ENCODE measurements around the gene ABCC1. TPM values are rescaled to one million over a fixed set of nuclear protein-coding genes. Genes with fewer than 3 reads are reported as not detected.

The ABCC1 gene
- total RNA-seq, 1 experiment from 2014 or later = 61.9 TPM

DNA sequence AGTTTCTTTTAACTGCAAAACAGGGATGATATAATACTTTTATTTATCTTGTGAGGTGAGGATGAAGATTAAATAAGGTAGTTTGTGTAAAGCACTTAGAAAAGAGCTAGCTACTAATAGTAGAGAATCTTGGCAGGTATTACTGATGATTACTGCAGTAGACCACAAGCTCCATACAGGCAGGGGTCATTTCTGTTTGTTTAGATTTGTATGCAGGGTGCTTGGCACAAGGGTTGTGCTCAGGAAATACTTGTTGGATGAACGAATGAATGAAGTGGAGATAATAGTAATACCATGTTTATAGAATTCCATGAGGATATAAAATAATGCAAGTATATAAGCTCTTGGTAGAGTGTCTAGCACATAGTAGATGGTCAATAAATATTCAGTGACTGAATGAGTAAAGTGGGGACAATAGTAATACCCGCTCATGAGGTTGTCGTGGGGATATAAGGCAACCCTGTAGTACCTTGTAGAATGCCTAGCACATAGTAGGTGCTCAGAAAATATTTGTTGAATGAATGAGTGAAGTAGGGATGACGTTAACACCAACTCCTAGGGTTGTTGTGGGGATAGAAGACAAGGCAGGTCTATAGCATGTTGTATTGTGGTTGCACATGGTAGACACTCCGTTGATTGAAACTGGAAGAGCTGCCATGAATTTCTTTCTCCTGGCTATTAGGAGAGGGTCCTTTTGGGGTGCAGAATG, 83.0 kb downstream of the ABCC1 start:
- ATAC-seq (no peak), DNase-seq (ENCODE audit: low spot score) (no peak)
- no peaks in the 10 kb centered on the region for H3K9me3 Mint-ChIP-seq
- H3K36me3 Mint-ChIP-seq = peaks cover 45% of the 10 kb centered on the region
- no peaks in the 10 kb centered on the region for H3K27me3 Mint-ChIP-seq (ENCODE audit: low read depth)
- H3K4me1 Mint-ChIP-seq = peaks cover 3% of the 10 kb centered on the region; the same call in 1 of the 2 replicates
- ChIA-PET CTCF (interaction anchor here (1.5 kb wide), 1 partner anchor 13 kb away, joined by 5 read pairs; no protein-coding TSS in a partner anchor), POLR2A (no interaction called here)
- no peak overlapping the region for H3K4me3 Mint-ChIP-seq
- H3K27ac Mint-ChIP-seq = no peak overlapping the region
- TF ChIP-seq, protein P1, sequence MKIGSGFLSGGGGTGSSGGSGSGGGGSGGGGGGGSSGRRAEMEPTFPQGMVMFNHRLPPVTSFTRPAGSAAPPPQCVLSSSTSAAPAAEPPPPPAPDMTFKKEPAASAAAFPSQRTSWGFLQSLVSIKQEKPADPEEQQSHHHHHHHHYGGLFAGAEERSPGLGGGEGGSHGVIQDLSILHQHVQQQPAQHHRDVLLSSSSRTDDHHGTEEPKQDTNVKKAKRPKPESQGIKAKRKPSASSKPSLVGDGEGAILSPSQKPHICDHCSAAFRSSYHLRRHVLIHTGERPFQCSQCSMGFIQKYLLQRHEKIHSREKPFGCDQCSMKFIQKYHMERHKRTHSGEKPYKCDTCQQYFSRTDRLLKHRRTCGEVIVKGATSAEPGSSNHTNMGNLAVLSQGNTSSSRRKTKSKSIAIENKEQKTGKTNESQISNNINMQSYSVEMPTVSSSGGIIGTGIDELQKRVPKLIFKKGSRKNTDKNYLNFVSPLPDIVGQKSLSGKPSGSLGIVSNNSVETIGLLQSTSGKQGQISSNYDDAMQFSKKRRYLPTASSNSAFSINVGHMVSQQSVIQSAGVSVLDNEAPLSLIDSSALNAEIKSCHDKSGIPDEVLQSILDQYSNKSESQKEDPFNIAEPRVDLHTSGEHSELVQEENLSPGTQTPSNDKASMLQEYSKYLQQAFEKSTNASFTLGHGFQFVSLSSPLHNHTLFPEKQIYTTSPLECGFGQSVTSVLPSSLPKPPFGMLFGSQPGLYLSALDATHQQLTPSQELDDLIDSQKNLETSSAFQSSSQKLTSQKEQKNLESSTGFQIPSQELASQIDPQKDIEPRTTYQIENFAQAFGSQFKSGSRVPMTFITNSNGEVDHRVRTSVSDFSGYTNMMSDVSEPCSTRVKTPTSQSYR (CRISPR knock-in tag; IDR thresholded peaks at IDR 0.05) = no peak
- TF ChIP-seq, protein P2, sequence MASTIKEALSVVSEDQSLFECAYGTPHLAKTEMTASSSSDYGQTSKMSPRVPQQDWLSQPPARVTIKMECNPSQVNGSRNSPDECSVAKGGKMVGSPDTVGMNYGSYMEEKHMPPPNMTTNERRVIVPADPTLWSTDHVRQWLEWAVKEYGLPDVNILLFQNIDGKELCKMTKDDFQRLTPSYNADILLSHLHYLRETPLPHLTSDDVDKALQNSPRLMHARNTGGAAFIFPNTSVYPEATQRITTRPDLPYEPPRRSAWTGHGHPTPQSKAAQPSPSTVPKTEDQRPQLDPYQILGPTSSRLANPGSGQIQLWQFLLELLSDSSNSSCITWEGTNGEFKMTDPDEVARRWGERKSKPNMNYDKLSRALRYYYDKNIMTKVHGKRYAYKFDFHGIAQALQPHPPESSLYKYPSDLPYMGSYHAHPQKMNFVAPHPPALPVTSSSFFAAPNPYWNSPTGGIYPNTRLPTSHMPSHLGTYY (CRISPR knock-in tag; IDR thresholded peaks at IDR 0.05) = no peak
- TF ChIP-seq, protein P3, sequence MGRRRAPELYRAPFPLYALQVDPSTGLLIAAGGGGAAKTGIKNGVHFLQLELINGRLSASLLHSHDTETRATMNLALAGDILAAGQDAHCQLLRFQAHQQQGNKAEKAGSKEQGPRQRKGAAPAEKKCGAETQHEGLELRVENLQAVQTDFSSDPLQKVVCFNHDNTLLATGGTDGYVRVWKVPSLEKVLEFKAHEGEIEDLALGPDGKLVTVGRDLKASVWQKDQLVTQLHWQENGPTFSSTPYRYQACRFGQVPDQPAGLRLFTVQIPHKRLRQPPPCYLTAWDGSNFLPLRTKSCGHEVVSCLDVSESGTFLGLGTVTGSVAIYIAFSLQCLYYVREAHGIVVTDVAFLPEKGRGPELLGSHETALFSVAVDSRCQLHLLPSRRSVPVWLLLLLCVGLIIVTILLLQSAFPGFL (CRISPR knock-in tag; IDR thresholded peaks at IDR 0.05; ENCODE audit: borderline replicate concordance) = no peak

DNA sequence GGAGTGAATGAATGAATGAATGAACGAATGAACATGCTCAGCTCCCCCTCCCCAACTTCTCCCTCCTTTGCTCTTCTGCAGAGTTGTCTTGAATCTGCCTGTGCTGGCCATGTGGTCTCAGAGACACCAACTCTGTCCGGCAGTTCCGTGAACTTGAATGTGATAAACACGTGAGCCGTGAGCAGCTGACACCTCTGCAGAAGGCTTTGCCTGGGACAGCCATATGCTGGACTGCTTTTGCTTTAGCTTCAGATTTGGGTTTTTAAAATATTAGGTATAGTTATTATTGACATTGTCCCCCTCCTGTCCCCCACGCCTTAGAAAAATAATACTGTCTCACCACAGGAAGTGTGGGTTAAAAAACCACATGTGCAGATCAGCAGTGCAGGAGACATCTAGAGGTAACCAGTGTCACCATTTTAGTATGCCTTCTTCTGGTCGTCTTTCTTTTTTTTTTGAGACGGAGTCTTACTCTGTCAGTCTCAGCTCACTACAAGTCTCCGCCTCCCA, 83.8 kb downstream of the ABCC1 start:
- no peaks in the 10 kb centered on the region for H3K4me1 Mint-ChIP-seq
- H3K27ac Mint-ChIP-seq = no peak overlapping the region
- H3K27me3 Mint-ChIP-seq (ENCODE audit: low read depth) = no peaks in the 10 kb centered on the region
- H3K4me3 Mint-ChIP-seq = no peak overlapping the region
- H3K9me3 Mint-ChIP-seq = no peaks in the 10 kb centered on the region
- ChIA-PET CTCF (no interaction called here), POLR2A (no interaction called here)
- TF ChIP-seq GTF2I (CRISPR knock-in tag; conservative IDR thresholded peaks at IDR 0.05) = no peak
- no peak for ATAC-seq
- no peak for DNase-seq (ENCODE audit: low spot score)
- H3K36me3 Mint-ChIP-seq = peaks cover 50% of the 10 kb centered on the region

DNA sequence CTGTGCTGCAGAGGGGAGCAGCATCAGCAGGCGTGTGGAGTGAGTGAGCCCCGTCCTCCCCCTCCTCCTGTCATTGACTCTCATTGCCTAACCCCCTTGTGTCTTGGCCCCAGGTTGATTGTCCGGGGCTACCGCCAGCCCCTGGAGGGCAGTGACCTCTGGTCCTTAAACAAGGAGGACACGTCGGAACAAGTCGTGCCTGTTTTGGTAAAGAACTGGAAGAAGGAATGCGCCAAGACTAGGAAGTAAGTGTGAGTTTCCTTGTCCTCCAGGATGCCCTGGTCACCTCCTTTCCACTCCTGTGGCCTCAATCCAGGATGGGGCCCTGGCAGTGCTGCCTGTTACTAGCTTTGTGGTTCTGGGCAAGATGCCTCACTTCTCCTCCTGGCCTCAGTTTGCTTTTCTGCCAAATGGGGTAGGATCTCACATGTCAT, 87.0 kb downstream of the ABCC1 start:
- ChIA-PET CTCF (interaction anchor here (0.7 kb wide), 1 partner anchor 115 kb away, joined by 3 read pairs; no protein-coding TSS in a partner anchor), POLR2A (no interaction called here)
- peak overlapping the region; percentile 69 for H3K27ac Mint-ChIP-seq
- ATAC-seq (no peak), DNase-seq (ENCODE audit: low spot score) (no peak)
- H3K36me3 Mint-ChIP-seq = peaks cover 64% of the 10 kb centered on the region
- H3K4me3 Mint-ChIP-seq = no peak overlapping the region
- H3K9me3 Mint-ChIP-seq = no peaks in the 10 kb centered on the region
- H3K27me3 Mint-ChIP-seq (ENCODE audit: low read depth) = no peaks in the 10 kb centered on the region
- peaks cover 4% of the 10 kb centered on the region for H3K4me1 Mint-ChIP-seq
- TF ChIP-seq CREM (CRISPR knock-in tag; IDR thresholded peaks at IDR 0.05) (no peak), ZNF219 (CRISPR knock-in tag; IDR thresholded peaks at IDR 0.05; ENCODE audit: borderline replicate concordance) (no peak), SMAD3 (CRISPR knock-in tag; IDR thresholded peaks at IDR 0.05; ENCODE audit: borderline replicate concordance) (no peak), ZNF396 (CRISPR knock-in tag; IDR thresholded peaks at IDR 0.05; ENCODE audit: borderline replicate concordance) (no peak), FOXP1 (CRISPR knock-in tag; IDR thresholded peaks at IDR 0.05; ENCODE audit: borderline replicate concordance) (no peak), GTF2I (CRISPR knock-in tag; conservative IDR thresholded peaks at IDR 0.05) (no peak), SMAD4 (CRISPR knock-in tag; IDR thresholded peaks at IDR 0.05) (no peak), GRHL2 (CRISPR knock-in tag; IDR thresholded peaks at IDR 0.05; ENCODE audit: insufficient replicate concordance, severe bottlenecking) (no peak), CBFB (CRISPR knock-in tag; IDR thresholded peaks at IDR 0.05; ENCODE audit: low read depth) (no peak), TP53 (CRISPR knock-in tag; IDR thresholded peaks at IDR 0.05) (no peak), RELA (CRISPR knock-in tag; IDR thresholded peaks at IDR 0.05; ENCODE audit: borderline replicate concordance) (no peak), FOXJ3 (CRISPR knock-in tag; IDR thresholded peaks at IDR 0.05; ENCODE audit: borderline replicate concordance) (no peak)
- TF ChIP-seq, protein P4, sequence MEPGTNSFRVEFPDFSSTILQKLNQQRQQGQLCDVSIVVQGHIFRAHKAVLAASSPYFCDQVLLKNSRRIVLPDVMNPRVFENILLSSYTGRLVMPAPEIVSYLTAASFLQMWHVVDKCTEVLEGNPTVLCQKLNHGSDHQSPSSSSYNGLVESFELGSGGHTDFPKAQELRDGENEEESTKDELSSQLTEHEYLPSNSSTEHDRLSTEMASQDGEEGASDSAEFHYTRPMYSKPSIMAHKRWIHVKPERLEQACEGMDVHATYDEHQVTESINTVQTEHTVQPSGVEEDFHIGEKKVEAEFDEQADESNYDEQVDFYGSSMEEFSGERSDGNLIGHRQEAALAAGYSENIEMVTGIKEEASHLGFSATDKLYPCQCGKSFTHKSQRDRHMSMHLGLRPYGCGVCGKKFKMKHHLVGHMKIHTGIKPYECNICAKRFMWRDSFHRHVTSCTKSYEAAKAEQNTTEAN (CRISPR knock-in tag; IDR thresholded peaks at IDR 0.05) = no peak
- TF ChIP-seq, protein P5, sequence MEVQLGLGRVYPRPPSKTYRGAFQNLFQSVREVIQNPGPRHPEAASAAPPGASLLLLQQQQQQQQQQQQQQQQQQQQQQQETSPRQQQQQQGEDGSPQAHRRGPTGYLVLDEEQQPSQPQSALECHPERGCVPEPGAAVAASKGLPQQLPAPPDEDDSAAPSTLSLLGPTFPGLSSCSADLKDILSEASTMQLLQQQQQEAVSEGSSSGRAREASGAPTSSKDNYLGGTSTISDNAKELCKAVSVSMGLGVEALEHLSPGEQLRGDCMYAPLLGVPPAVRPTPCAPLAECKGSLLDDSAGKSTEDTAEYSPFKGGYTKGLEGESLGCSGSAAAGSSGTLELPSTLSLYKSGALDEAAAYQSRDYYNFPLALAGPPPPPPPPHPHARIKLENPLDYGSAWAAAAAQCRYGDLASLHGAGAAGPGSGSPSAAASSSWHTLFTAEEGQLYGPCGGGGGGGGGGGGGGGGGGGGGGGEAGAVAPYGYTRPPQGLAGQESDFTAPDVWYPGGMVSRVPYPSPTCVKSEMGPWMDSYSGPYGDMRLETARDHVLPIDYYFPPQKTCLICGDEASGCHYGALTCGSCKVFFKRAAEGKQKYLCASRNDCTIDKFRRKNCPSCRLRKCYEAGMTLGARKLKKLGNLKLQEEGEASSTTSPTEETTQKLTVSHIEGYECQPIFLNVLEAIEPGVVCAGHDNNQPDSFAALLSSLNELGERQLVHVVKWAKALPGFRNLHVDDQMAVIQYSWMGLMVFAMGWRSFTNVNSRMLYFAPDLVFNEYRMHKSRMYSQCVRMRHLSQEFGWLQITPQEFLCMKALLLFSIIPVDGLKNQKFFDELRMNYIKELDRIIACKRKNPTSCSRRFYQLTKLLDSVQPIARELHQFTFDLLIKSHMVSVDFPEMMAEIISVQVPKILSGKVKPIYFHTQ (CRISPR knock-in tag; IDR thresholded peaks at IDR 0.05) = no peak
- TF ChIP-seq, protein P2 (CRISPR knock-in tag; IDR thresholded peaks at IDR 0.05) = no peak

Data from WTC11 (cell line).